Measurements from ENCODE around the gene GADL1.

Gene GADL1

GRCh38 chr3:30754426-30754825, 140.0 kb downstream of the GADL1 start:
- TF ChIP-seq CTCF (conservative IDR thresholded peaks at IDR 0.05; ENCODE audit: low read depth, low read length) = no peak
- H3K4me3 ChIP-seq (ENCODE audit: low read depth, low read length) = no peak overlapping the region
- no peak for DNase-seq (ENCODE audit: low read depth)

GRCh38 chr3:30753766-30754165, 140.7 kb downstream of the GADL1 start:
- DNase-seq (ENCODE audit: low read depth) = no peak
- TF ChIP-seq CTCF (conservative IDR thresholded peaks at IDR 0.05; ENCODE audit: low read depth, low read length) = no peak
- no peak overlapping the region for H3K4me3 ChIP-seq (ENCODE audit: low read depth, low read length)

- DNase-seq (ENCODE audit: low read depth) = peak; percentile 87
- no peak for TF ChIP-seq CTCF (conservative IDR thresholded peaks at IDR 0.05; ENCODE audit: low read depth, low read length)
- no peak overlapping the region for H3K4me3 ChIP-seq (ENCODE audit: low read depth, low read length)
Observed at GRCh38 chr3:30752970-30753369, 141.5 kb downstream of the GADL1 start.

- no peak for DNase-seq (ENCODE audit: low read depth)
- H3K4me3 ChIP-seq (ENCODE audit: low read depth, low read length) = no peak overlapping the region
- no peak for TF ChIP-seq CTCF (conservative IDR thresholded peaks at IDR 0.05; ENCODE audit: low read depth, low read length)
Observed at GRCh38 chr3:30752491-30752890, 142.0 kb downstream of the GADL1 start.

GRCh38 chr3:30751610-30752299, 142.7 kb downstream of the GADL1 start:
- H3K4me3 ChIP-seq (ENCODE audit: low read depth, low read length) = no peak overlapping the region
- TF ChIP-seq CTCF (conservative IDR thresholded peaks at IDR 0.05; ENCODE audit: low read depth, low read length) = peak; percentile 70
- peak; percentile 76 for DNase-seq (ENCODE audit: low read depth)

- no peak for TF ChIP-seq CTCF (conservative IDR thresholded peaks at IDR 0.05; ENCODE audit: low read depth, low read length)
- DNase-seq (ENCODE audit: low read depth) = no peak
- no peak overlapping the region for H3K4me3 ChIP-seq (ENCODE audit: low read depth, low read length)
Observed at GRCh38 chr3:30750967-30751366, 143.5 kb downstream of the GADL1 start.

GRCh38 chr3:30749230-30749629, 145.2 kb downstream of the GADL1 start:
- H3K4me3 ChIP-seq (ENCODE audit: low read depth, low read length) = no peak overlapping the region
- no peak for DNase-seq (ENCODE audit: low read depth)
- no peak for TF ChIP-seq CTCF (conservative IDR thresholded peaks at IDR 0.05; ENCODE audit: low read depth, low read length)
